Upper lobe of right lung (tissue), 1 donor: ENCODE results near the gene CHAT. TPM values are rescaled to one million over a fixed set of nuclear protein-coding genes. Genes with fewer than 3 reads are reported as not detected.

Experiments used
- ATAC-seq: fragments of 200-7000 bp; cut with Tn5 transposase; one replicate; pipeline ENCODE4 v1.9.1; 2020; ENCODE audit warnings: mild to moderate bottlenecking, moderate library complexity
- DNase-seq: peaks from one replicate; pipeline ENCODE4 v3.0.0-alpha.2; 2020
- H3K27ac ChIP-seq: fragments of 200-600 bp; one replicate; pipeline ENCODE4 v1.8.0; 2022
- H3K27me3 ChIP-seq: fragments of 200-600 bp; one replicate; pipeline ENCODE4 v1.8.0; 2022; ENCODE audit warnings: mild to moderate bottlenecking
- H3K36me3 ChIP-seq: fragments of 200-600 bp; one replicate; pipeline ENCODE4 v1.8.0; 2022
- H3K4me1 ChIP-seq: fragments of 200-600 bp; one replicate; pipeline ENCODE4 v1.8.0; 2022
- H3K4me3 ChIP-seq: fragments of 200-600 bp; one replicate; pipeline ENCODE4 v1.8.0; 2022; ENCODE audit warnings: mild to moderate bottlenecking
- H3K9me3 ChIP-seq: fragments of 200-600 bp; one replicate; pipeline ENCODE4 v1.8.0; 2022
- intact Hi-C: fragments of 100-400 bp; cut with DNase I; formaldehyde crosslinking; loops from one replicate; pipeline ENCODE4 v1.11.0; 2022
- total RNA-seq: library from RNA; stranded (reverse); fragmentation: NEBNext Ultra II Directional; extraction: Animal tissue kit (Norgen Biotek cat#: 25700); gene quantifications from one replicate; pipeline ENCODE4 v1.2.1, GENCODE V29; 2021
- TF ChIP-seq, protein P1 (sequence below): fragments of 200-600 bp; IDR thresholded peaks from one replicate; pipeline ENCODE4 v1.8.0; 2022; ENCODE audit warnings: antibody characterized with exemption
- donor health status: DM: no; HTN: yes; CAD: no; lungs with severe emphysema.

The CHAT gene
- total RNA-seq, 1 donor from 2014 or later: not detected

DNA sequence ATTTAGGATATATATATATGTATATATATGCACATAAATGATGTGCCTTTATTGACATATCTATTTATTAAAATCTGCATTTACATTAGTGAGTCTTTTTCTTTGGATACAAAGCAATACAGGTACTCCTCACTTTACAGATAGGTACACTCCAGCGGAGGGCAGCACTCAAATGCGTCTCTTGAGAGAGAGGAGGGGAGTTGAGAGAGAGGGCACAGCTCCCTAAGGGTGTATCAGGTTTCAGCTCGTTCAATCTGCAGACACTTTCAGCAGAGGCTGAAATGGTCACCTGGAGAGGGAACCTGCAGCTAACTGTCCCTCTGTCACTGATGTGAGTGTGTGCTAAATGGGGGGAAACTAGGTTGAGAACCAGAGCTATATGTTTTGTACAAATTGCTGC, 87.2 kb downstream of the CHAT start:
- H3K27ac ChIP-seq: no peak overlapping the region
- H3K4me3 ChIP-seq: no peak overlapping the region
- TF ChIP-seq, protein P1, sequence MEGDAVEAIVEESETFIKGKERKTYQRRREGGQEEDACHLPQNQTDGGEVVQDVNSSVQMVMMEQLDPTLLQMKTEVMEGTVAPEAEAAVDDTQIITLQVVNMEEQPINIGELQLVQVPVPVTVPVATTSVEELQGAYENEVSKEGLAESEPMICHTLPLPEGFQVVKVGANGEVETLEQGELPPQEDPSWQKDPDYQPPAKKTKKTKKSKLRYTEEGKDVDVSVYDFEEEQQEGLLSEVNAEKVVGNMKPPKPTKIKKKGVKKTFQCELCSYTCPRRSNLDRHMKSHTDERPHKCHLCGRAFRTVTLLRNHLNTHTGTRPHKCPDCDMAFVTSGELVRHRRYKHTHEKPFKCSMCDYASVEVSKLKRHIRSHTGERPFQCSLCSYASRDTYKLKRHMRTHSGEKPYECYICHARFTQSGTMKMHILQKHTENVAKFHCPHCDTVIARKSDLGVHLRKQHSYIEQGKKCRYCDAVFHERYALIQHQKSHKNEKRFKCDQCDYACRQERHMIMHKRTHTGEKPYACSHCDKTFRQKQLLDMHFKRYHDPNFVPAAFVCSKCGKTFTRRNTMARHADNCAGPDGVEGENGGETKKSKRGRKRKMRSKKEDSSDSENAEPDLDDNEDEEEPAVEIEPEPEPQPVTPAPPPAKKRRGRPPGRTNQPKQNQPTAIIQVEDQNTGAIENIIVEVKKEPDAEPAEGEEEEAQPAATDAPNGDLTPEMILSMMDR: no peak
- ATAC-seq (no peak), DNase-seq (no peak)
- intact Hi-C loops: no loop called here
- H3K9me3 ChIP-seq: no peaks in the 10 kb centered on the region
- H3K36me3 ChIP-seq: no peaks in the 10 kb centered on the region
- no peaks in the 10 kb centered on the region for H3K27me3 ChIP-seq
- H3K4me1 ChIP-seq: no peaks in the 10 kb centered on the region

DNA sequence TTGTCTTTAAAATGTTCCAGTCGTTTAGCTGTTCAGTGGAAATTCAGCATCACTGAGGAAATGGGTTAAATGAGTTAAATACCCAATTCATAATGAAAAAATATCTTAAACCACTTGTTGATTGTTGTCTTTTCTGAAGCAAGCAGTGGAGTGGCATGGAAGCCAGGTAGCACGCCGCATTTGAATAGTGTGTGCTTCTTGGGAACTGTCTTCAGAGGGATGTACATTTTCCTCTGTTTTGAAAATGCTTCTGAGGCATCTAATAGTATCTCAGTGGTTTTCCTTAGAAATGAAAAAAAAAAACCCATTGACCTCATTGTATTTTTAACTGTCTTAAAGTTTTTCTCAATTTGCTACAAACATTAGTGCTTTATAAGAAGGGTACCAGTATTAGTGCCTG, 93.7 kb downstream of the CHAT start:
- DNase-seq: no peak
- H3K27ac ChIP-seq: no peak overlapping the region
- no peaks in the 10 kb centered on the region for H3K36me3 ChIP-seq
- H3K9me3 ChIP-seq: no peaks in the 10 kb centered on the region
- H3K4me1 ChIP-seq: no peaks in the 10 kb centered on the region
- H3K27me3 ChIP-seq: no peaks in the 10 kb centered on the region
- ATAC-seq: no peak
- intact Hi-C loops: no loop called here
- H3K4me3 ChIP-seq: no peak overlapping the region
- TF ChIP-seq, protein P1: no peak

GRCh38 chr10:49709934-49710333, 96.1 kb downstream of the CHAT start:
- H3K27me3 ChIP-seq: no peaks in the 10 kb centered on the region
- H3K4me3 ChIP-seq: no peak overlapping the region
- no peak overlapping the region for H3K27ac ChIP-seq
- intact Hi-C loops: no loop called here
- ATAC-seq: no peak
- TF ChIP-seq, protein P1: no peak
- H3K4me1 ChIP-seq: no peaks in the 10 kb centered on the region
- no peaks in the 10 kb centered on the region for H3K36me3 ChIP-seq
- no peaks in the 10 kb centered on the region for H3K9me3 ChIP-seq
- no peak for DNase-seq

- Histone ChIP-seq H3K27me3 (no peaks in the 10 kb centered on the region), H3K36me3 (no peaks in the 10 kb centered on the region), H3K4me1 (no peaks in the 10 kb centered on the region), H3K9me3 (no peaks in the 10 kb centered on the region), H3K27ac (no peak overlapping the region), H3K4me3 (no peak overlapping the region)
- intact Hi-C loops: no loop called here
- ATAC-seq (no peak), DNase-seq (no peak)
- TF ChIP-seq, protein P1: no peak
Observed at GRCh38 chr10:49710966-49711365, 97.1 kb downstream of the CHAT start.

DNA sequence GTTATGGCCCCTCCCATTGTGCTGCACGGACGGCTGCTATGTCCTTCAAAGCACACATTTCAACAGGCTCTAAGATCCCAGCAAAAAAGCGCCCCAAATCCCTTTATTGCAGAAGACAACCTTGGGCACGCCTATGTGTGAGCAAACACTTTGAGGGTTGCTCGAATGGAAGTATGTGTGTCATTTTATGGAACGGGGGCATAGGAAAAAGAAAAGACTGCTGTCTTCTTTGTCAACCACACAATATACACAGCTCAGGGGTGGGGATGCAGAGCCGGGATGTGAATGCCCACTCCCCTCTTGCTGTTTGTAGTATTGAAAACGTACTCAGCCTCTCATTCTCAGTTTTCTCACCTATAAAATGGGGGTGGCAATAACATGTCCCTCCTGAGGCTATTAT, 97.6 kb downstream of the CHAT start:
- Histone ChIP-seq H3K36me3 (no peaks in the 10 kb centered on the region), H3K9me3 (no peaks in the 10 kb centered on the region), H3K4me1 (no peaks in the 10 kb centered on the region), H3K4me3 (no peak overlapping the region), H3K27me3 (no peaks in the 10 kb centered on the region), H3K27ac (no peak overlapping the region)
- ATAC-seq (no peak), DNase-seq (no peak)
- intact Hi-C loops: no loop called here
- TF ChIP-seq, protein P1: no peak

GRCh38 chr10:49713266-49713665, 99.4 kb downstream of the CHAT start:
- intact Hi-C loops: no loop called here
- no peaks in the 10 kb centered on the region for H3K4me1 ChIP-seq
- H3K27me3 ChIP-seq: no peaks in the 10 kb centered on the region
- TF ChIP-seq, protein P1: no peak
- ATAC-seq (no peak), DNase-seq (no peak)
- no peak overlapping the region for H3K4me3 ChIP-seq
- no peak overlapping the region for H3K27ac ChIP-seq
- H3K9me3 ChIP-seq: no peaks in the 10 kb centered on the region
- H3K36me3 ChIP-seq: no peaks in the 10 kb centered on the region
